Natural killer cell treated with Interleukin-12 subunit alpha and Interleukin-12 subunit beta and Interleukin-15 and Interleukin-18, amount 100 ng/mL, for 72 hours (primary cell): Measurements from ENCODE around the gene DYNC1LI2. TPM values are rescaled to one million over a fixed set of nuclear protein-coding genes. Genes with fewer than 3 reads are reported as not detected.
A peak's percentile ranks its signal among the peaks of the same experiment; 100 is the strongest.
"Not testable (repeated sequence)": the region's sequence is repeated elsewhere in the genome, so short reads cannot be mapped to it uniquely, and the experiment has no call there.

Experiments
- ATAC-seq, 2 donors: fragments of 150-1000 bp; cut with Tn5 transposase in 1 of 2; sonication (Bioruptor Pico), chemical (Tn5 transposase) in 1 of 2; 2 replicates each; pipeline ENCODE4 v1.10.0; 2021
- DNase-seq: peaks from one replicate; pipeline ENCODE4 v3.0.0; 2022; ENCODE audit warnings: low spot score
- H3K27ac Mint-ChIP-seq, 2 donors: 1 replicate in 1 of 2; 2 replicates in 1 of 2; pipeline ENCODE4 v1.8.0; 2022; ENCODE audit warnings: mixed read lengths in 2 of 2, mild to moderate bottlenecking in 1 of 2, moderate library complexity in 1 of 2
- H3K27me3 Mint-ChIP-seq, 2 donors: 1 replicate in 1 of 2; 2 replicates in 1 of 2; pipeline ENCODE4 v1.8.0; 2022; ENCODE audit warnings: mixed read lengths in 2 of 2
- H3K36me3 Mint-ChIP-seq: one replicate; pipeline ENCODE4 v1.8.0; 2022; ENCODE audit warnings: mixed read lengths
- H3K4me1 Mint-ChIP-seq, 2 donors: 1 replicate in 1 of 2; 2 replicates in 1 of 2; pipeline ENCODE4 v1.8.0; 2022; ENCODE audit warnings: low read depth in 2 of 2, mixed read lengths in 2 of 2, mild to moderate bottlenecking in 1 of 2
- H3K4me3 Mint-ChIP-seq: one replicate; pipeline ENCODE4 v1.8.0; 2022; ENCODE audit warnings: mixed read lengths
- H3K9me3 Mint-ChIP-seq: 2 replicates; pipeline ENCODE4 v1.8.0; 2022; ENCODE audit warnings: mixed read lengths
- total RNA-seq, 2 donors: library from RNA; stranded (reverse); gene quantifications; one replicate each; pipeline ENCODE4 v1.2.3, GENCODE V29; 2022

DYNC1LI2 gene
- total RNA-seq: 100 to 1,000 TPM in 1 of 2 donors, 10 to 100 TPM in 1; 74.0 to 101 TPM

GRCh38 chr16:66751303-66751991, at the start of gene DYNC1LI2:
Gene DYNC1LI2, minus strand, starts transcription at chr16:66751609. Its CDS starts 18 bp downstream, at chr16:66751591.
- DNase-seq: peak; percentile 85
- Mint-ChIP-seq H3K27ac (peak within 1 kb of the TSS; percentile 59 to 61), H3K27me3 (peaks cover 0 to 7% of the 10 kb centered on the region in 2 donors), H3K4me1 (peaks cover 35 to 42% of the 10 kb centered on the region in 2 donors), H3K36me3 (peaks cover 10% of the 10 kb centered on the region), H3K4me3 (peak within 1 kb of the TSS; percentile 81), H3K9me3 (no peaks in the 10 kb centered on the region)
- peak; percentile 92 to 95 for ATAC-seq

GRCh38 chr16:66800856-66801255, 49.4 kb upstream of the DYNC1LI2 start:
- Mint-ChIP-seq H3K36me3 (peaks cover 22% of the 10 kb centered on the region), H3K27ac (no peak overlapping the region), H3K4me1 (no peaks in the 10 kb centered on the region), H3K9me3 (no peaks in the 10 kb centered on the region), H3K27me3 (no peaks in the 10 kb centered on the region), H3K4me3 (no peak overlapping the region)
- ATAC-seq (no peak), DNase-seq (no peak)

- no peak for DNase-seq
- no peaks in the 10 kb centered on the region for H3K9me3 Mint-ChIP-seq
- no peaks in the 10 kb centered on the region for H3K36me3 Mint-ChIP-seq
- no peak overlapping the region for H3K4me3 Mint-ChIP-seq
- no peak overlapping the region for H3K27ac Mint-ChIP-seq
- no peak for ATAC-seq
- no peaks in the 10 kb centered on the region for H3K27me3 Mint-ChIP-seq
- H3K4me1 Mint-ChIP-seq: no peaks in the 10 kb centered on the region
These were observed 46.8 kb upstream of the DYNC1LI2 start for GRCh38 chr16:66798161-66798560.

- H3K4me1 Mint-ChIP-seq, H3K36me3 Mint-ChIP-seq, H3K4me3 Mint-ChIP-seq, H3K9me3 Mint-ChIP-seq, ATAC-seq, H3K27me3 Mint-ChIP-seq, H3K27ac Mint-ChIP-seq, DNase-seq: not testable (repeated sequence)
These were observed 42.6 kb upstream of the DYNC1LI2 start for GRCh38 chr16:66793984-66794383.

GRCh38 chr16:66790130-66790733, 38.8 kb upstream of the DYNC1LI2 start:
- no peaks in the 10 kb centered on the region for H3K9me3 Mint-ChIP-seq
- H3K36me3 Mint-ChIP-seq: no peaks in the 10 kb centered on the region
- H3K27me3 Mint-ChIP-seq: peaks cover 0 to 5% of the 10 kb centered on the region in 2 donors
- DNase-seq (no peak), ATAC-seq (no peak)
- H3K27ac Mint-ChIP-seq: no peak overlapping the region
- no peaks in the 10 kb centered on the region for H3K4me1 Mint-ChIP-seq
- H3K4me3 Mint-ChIP-seq: no peak overlapping the region

GRCh38 chr16:66787427-66787826, 36.0 kb upstream of the DYNC1LI2 start:
- Mint-ChIP-seq H3K4me3 (no peak overlapping the region), H3K9me3 (no peaks in the 10 kb centered on the region)

GRCh38 chr16:66786551-66786950, 35.1 kb upstream of the DYNC1LI2 start:
- DNase-seq (no peak), ATAC-seq (no peak)
- Mint-ChIP-seq H3K9me3 (no peaks in the 10 kb centered on the region), H3K36me3 (no peaks in the 10 kb centered on the region), H3K4me1 (no peaks in the 10 kb centered on the region), H3K27me3 (peaks cover 0 to 5% of the 10 kb centered on the region in 2 donors), H3K4me3 (no peak overlapping the region), H3K27ac (no peak overlapping the region)

More at GRCh38 chr16:66787427-66787826, 36.0 kb upstream of the DYNC1LI2 start:
- Mint-ChIP-seq H3K27me3 (peaks cover 0 to 5% of the 10 kb centered on the region in 2 donors), H3K4me1 (no peaks in the 10 kb centered on the region), H3K36me3 (no peaks in the 10 kb centered on the region), H3K27ac (no peak overlapping the region)
- DNase-seq: no peak
- no peak for ATAC-seq

GRCh38 chr16:66776457-66776856, 25.0 kb upstream of the DYNC1LI2 start:
- Mint-ChIP-seq H3K9me3 (no peaks in the 10 kb centered on the region), H3K4me3 (no peak overlapping the region), H3K4me1 (no peaks in the 10 kb centered on the region), H3K27me3 (no peaks in the 10 kb centered on the region), H3K36me3 (no peaks in the 10 kb centered on the region), H3K27ac (no peak overlapping the region)
- ATAC-seq: no peak
- DNase-seq: no peak

GRCh38 chr16:66774981-66775380, 23.6 kb upstream of the DYNC1LI2 start:
- Mint-ChIP-seq H3K4me1 (no peaks in the 10 kb centered on the region), H3K4me3 (no peak overlapping the region), H3K27ac (no peak overlapping the region), H3K36me3 (no peaks in the 10 kb centered on the region), H3K9me3 (no peaks in the 10 kb centered on the region), H3K27me3 (no peaks in the 10 kb centered on the region)
- DNase-seq (no peak), ATAC-seq (no peak)

GRCh38 chr16:66758086-66758485, 6.7 kb upstream of the DYNC1LI2 start:
- H3K4me1 Mint-ChIP-seq: no peaks in the 10 kb centered on the region
- DNase-seq: no peak
- no peak overlapping the region for H3K4me3 Mint-ChIP-seq
- ATAC-seq: no peak
- H3K27me3 Mint-ChIP-seq: peaks cover under 1 to 5% of the 10 kb centered on the region in 2 donors
- no peaks in the 10 kb centered on the region for H3K36me3 Mint-ChIP-seq
- no peaks in the 10 kb centered on the region for H3K9me3 Mint-ChIP-seq
- no peak overlapping the region for H3K27ac Mint-ChIP-seq

- H3K4me1 Mint-ChIP-seq: peaks cover 16 to 19% of the 10 kb centered on the region in 2 donors
- H3K36me3 Mint-ChIP-seq: no peaks in the 10 kb centered on the region
- H3K9me3 Mint-ChIP-seq: no peaks in the 10 kb centered on the region
- DNase-seq: no peak
- ATAC-seq: no peak
- H3K4me3 Mint-ChIP-seq: no peak overlapping the region
- H3K27ac Mint-ChIP-seq: no peak overlapping the region
- peaks cover 0 to 10% of the 10 kb centered on the region in 2 donors for H3K27me3 Mint-ChIP-seq
These were observed 3.4 kb upstream of the DYNC1LI2 start for GRCh38 chr16:66754819-66755218.

- ATAC-seq: no peak
- H3K36me3 Mint-ChIP-seq: peaks cover 2% of the 10 kb centered on the region
- H3K9me3 Mint-ChIP-seq: no peaks in the 10 kb centered on the region
- DNase-seq: no peak
- no peak overlapping the region for H3K27ac Mint-ChIP-seq
- H3K4me3 Mint-ChIP-seq: no peak overlapping the region
- H3K27me3 Mint-ChIP-seq: peaks cover 0 to 9% of the 10 kb centered on the region in 2 donors
- peaks cover 21 to 26% of the 10 kb centered on the region in 2 donors for H3K4me1 Mint-ChIP-seq
These were observed 2.8 kb upstream of the DYNC1LI2 start for GRCh38 chr16:66754211-66754610.

GRCh38 chr16:66752958-66753357, 1.5 kb upstream of the DYNC1LI2 start:
- H3K4me1 Mint-ChIP-seq: peaks cover 28 to 35% of the 10 kb centered on the region in 2 donors
- H3K4me3 Mint-ChIP-seq: no peak overlapping the region
- no peak overlapping the region for H3K27ac Mint-ChIP-seq
- no peak for ATAC-seq
- H3K27me3 Mint-ChIP-seq: peaks cover 0 to 7% of the 10 kb centered on the region in 2 donors
- H3K9me3 Mint-ChIP-seq: no peaks in the 10 kb centered on the region
- H3K36me3 Mint-ChIP-seq: peaks cover 10% of the 10 kb centered on the region
- DNase-seq: no peak

- peak overlapping the region; percentile 81 for H3K4me3 Mint-ChIP-seq
- no peak for ATAC-seq
- no peak for DNase-seq
- H3K27me3 Mint-ChIP-seq: peaks cover 0 to 7% of the 10 kb centered on the region in 2 donors
- peak overlapping the region; percentile 59 to 61 for H3K27ac Mint-ChIP-seq
- peaks cover 28 to 35% of the 10 kb centered on the region in 2 donors for H3K4me1 Mint-ChIP-seq
- H3K9me3 Mint-ChIP-seq: no peaks in the 10 kb centered on the region
- H3K36me3 Mint-ChIP-seq: peaks cover 10% of the 10 kb centered on the region
These were observed 970 bp upstream of the DYNC1LI2 start for GRCh38 chr16:66752379-66752778.
